NCI-H460 (cell line): Measurements from ENCODE around the gene MARCHF4. TPM values are rescaled to one million over a fixed set of nuclear protein-coding genes. Genes with fewer than 3 reads are reported as not detected.

Experiments used
- DNase-seq: peaks from one replicate; pipeline ENCODE4 v3.0.0-alpha.2; 2016; ENCODE audit warnings: low read depth; ENCODE audit errors: extremely low read depth
- small RNA-seq, 2 experiments: library from RNA; depleted of rRNA; stranded (forward); fragments of <200 nt; gene quantifications; one replicate each; pipeline ENCODE3, GENCODE V24; 2014
- total RNA-seq: library from RNA; depleted of rRNA; stranded (reverse); fragments of >200 nt; shearing (Covaris generic); gene quantifications from 2 replicates; pipeline ENCODE4 v1.2.3, GENCODE V29; 2014; rRNA removed

The MARCHF4 gene
- total RNA-seq, 1 experiment from 2014 or later: 0.97 TPM

DNA sequence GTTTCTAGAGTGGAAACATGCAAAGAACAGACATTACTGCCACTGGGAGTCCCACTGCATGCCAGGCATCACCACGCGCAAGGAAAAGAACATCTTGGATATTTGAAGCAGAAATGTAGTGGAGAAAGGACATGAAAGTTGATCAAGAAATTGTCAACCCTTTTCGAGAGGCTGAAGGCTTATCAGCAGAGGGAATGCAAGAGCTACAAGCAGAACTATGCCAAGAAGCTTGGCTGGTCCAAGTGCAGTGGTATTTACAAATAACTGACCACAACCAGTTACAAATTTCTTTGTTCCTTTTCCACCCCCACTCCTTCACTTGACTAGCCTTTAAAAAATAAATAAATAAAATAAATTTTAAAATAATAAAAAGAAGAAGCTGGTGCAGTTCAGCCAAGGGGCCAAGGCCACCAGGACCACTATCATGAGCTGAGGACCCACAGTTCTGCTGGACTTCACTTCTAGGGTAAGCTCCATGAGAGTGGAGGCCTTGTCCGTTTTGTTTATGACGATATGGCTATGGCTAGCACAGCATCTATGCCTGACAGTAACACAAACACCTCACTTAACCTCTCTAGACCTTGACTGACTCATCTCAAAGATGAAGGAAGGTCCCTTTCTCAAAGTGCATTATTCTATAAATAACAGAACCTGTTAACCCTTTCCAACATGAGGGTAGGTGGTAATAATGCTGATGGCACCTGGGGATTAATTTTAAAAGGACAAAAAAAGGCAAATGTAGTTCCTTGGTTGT lies 20.9 kb downstream of the MARCHF4 start:
- no peak for DNase-seq

- DNase-seq: no peak
Observed at GRCh38 chr2:216350214-216350791, 22.0 kb downstream of the MARCHF4 start.

DNA sequence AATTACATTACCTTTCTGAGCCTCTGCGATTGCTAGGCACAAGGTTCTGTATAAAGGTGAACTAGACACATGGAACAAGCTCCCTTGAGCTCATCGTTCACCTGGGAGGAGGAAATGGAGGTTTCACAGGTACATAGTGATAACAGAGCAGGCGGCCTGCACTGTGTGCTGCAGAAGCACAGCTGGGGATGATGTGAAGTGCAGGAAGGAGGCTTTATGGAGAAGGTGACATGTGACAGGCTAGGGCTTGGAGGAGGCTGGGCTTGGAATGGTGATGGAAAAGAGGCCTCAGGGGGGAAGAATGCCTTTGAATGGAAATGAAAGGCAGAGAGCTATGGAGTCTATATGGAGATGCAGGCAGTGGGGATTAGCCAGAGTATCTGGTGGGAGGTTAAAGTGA lies 22.9 kb downstream of the MARCHF4 start:
- no peak for DNase-seq

DNA sequence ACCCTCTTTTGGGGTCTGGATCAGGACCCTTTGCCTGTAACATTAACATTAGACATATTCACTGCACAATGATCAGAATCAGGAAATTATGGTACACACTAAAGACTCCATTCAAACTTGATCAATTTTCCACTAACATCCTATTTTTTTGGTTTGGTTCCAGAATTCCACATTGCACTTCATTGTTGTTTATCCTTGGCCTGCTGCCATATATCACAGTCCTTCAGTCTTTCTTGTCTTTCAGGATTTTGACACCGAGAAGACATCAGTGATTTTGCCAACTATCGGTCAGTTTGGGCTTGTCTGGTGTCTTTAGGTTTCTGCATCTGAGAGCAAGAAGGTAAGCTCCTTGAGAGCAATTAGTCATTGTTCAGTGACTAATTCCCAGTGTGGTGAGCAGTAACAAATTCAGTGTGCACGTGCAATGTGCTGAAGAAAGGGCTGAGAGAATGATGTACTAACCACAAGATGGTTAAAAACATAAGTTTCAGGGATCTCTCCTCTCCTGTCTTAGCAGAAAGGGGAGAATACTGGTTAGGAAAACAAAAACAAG lies 23.5 kb downstream of the MARCHF4 start:
- no peak for DNase-seq

DNA sequence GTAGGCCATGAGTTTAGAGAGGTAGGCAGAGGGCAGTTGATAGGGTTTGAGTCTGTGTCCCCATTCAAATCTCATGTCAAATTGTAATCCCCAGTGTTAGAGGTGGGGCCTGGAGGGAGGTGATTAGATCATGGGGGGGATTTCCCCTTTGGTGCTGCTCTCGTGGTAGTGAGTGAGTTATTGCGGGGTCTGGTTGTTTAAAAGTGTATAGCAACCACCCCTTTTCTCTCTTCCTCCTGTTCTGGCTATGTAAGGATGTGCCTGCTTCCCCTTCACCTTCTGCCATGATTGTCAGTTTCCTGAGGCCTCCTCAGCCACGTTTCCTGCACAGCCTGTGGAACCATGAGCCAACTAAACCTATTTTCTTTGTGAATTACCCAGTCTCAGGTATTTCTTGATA lies 25.5 kb downstream of the MARCHF4 start:
- DNase-seq: no peak

DNA sequence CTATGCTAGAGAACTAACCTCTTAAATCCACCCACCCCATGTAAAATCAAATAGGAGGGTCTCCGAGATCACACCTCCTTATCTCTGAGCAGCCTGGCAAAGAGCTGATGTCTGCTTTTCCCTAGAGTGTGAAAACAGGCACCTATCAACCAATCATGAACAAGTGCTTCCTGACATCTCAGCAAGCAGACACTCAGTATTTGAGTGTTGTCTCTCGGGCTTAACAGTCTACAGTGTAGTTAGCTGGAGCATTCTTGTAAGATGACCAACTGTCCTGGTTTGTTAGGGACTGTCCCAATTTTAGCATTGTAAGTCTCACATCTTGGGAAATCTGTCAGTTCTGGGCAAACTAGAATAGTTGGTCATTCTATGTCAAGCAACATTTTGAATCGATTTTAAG lies 26.4 kb downstream of the MARCHF4 start:
- DNase-seq: no peak

DNA sequence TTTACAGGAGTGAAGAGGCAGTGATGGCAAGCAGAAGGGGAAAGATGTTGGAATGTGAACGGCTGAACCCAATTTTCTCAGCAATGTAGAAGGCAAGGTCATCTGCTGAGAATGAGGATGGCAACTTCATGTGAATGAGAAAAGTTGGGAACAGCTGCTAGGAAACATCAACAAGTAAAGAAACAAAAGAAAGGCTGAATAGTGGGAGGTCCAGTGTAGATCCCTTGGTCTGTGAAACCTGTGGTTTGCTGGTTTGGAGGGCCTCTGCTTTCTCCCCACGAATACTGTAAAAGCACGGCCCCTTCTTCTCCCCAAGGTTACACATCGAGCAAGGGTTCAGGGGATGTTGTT lies 27.4 kb downstream of the MARCHF4 start:
- DNase-seq: no peak

DNA sequence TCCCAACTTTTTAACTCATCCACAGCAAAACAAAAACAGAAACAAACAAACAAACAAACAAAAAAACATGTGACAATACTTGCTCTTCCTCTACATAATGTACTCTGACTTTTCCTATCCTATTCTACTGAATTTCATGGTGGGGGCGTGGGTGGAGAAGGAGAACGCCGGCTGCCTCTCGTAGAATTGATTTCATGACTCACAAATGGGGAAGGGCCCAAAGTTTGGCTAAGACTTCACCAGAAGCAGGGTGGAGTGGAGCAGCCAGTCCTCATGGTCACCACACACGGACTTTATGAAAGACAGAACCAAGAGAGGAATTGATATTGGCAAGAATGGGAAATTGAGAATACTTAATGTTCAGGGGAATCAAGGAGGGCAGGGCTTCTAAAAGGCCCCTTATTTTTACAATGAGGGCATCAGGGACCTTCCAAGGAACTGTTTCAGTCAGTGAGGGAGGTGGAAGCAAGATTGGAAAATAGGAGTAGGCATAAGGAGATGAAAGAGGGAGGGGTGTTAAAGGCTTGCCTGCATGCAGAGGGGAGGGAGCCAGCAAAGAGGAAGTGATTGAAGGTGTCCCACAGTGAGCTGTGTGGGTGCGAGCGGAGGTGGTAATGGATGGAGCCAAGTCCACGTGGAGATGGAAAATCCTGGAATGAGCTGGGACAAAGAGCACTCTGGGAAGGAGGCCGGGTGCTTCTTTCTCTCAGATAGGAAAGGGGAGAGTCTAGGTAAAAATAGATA lies 27.9 kb downstream of the MARCHF4 start:
- DNase-seq: no peak

DNA sequence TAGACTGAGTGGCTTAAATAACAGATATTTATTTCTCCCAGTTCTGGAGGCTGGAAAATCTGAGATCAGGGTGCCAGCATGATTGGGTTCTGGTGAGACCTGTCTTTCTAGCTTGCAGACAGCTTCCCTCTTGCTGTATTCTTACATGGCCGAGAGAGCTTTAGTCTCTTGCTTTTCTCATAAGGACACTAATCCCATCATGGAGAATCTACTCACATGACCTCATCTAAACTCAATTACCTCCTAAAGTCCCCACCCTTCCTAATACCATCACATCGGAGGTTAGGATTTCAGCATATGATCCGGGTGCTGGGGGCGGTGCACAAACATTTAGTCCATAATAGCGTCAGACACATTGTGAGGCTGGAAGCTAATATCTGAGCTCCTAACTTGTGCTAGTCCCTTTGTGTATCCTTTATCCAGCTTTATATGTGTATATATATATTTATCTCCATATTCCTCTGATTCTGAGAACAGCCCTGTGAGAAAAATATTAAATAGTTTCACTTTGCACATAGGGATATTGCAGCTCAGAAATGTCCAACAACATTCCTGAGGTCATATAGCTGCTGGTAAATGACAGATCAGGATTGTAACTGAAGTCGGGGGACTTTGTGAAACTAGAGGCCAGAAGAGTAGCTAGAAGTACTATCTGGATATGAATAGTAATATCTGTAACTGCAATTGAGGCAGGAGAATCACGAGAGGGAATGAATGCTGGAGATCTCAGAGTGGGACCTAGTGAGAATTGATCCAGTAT lies 28.9 kb downstream of the MARCHF4 start:
- peak; percentile 20 for DNase-seq

DNA sequence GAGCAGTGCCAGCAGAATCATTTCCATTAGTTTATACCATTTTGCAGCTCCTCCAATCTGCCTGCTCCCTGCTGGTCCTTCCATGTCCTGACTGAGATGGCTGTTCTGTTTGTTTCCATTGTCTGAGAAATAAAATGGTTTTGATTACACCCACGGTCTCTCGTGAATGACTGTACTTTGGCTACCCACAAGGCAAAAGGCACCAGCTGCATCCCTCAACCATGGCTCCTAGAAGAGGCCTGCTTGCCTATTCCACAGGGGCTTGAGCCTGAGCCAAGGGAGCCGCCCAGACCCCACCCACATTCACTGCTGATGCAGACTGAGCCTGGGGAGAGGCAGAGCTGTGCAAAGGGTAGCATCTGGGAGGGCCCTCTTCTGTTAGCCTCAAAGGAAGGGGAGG lies 31.2 kb downstream of the MARCHF4 start:
- DNase-seq: no peak

DNA sequence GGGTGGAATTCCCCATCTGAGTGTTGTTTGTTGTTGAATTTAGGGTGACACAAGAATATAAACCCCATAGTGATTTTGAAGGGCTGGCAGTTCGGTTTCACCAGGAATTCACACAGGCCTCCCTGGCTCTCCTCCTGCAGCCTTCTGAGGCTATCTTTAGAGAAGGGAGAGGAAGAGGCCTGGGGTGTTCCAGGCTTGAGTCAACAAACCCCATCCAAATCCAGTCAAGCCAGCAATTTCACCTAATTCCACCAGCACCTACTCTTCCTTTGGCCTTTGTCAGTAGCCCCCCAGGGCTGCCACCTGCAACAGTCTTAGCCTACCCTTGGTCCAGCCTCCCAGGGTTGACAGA lies 32.0 kb downstream of the MARCHF4 start:
- DNase-seq: no peak

- DNase-seq: no peak
Observed at GRCh38 chr2:216339456-216340279, 32.6 kb downstream of the MARCHF4 start.

- no peak for DNase-seq
Observed at GRCh38 chr2:216335252-216335651, 37.0 kb downstream of the MARCHF4 start.

GRCh38 chr2:216328347-216328746 lies 43.9 kb downstream of the MARCHF4 start:
- no peak for DNase-seq

- DNase-seq: no peak
Observed at GRCh38 chr2:216327447-216327935, 44.8 kb downstream of the MARCHF4 start.

Small RNAs within 50 kb of the gene (small RNA-seq; reads per million reads assigned to genes)
- 0 reads per million in 2 experiments for gene RF00019

Other genes starting within 250 kb of the MARCHF4 start
- gene SMARCAL1, start 40.0 kb upstream of the MARCHF4 start, total RNA-seq: 9.8 and 11.3 TPM in 2 replicates
- 4,818 and 5,323 TPM in 2 replicates for gene RPL37A, start 126.4 kb upstream of the MARCHF4 start, total RNA-seq